ENCODE results near the gene GLRA3.
A peak's percentile ranks its signal among the peaks of the same experiment; 100 is the strongest.
"Not testable (repeated sequence)": the region's sequence is repeated elsewhere in the genome, so short reads cannot be mapped to it uniquely, and the experiment has no call there.

Gene GLRA3

GRCh38 chr4:174699654-174700053 is 129.4 kb downstream of the GLRA3 start:
- no peak for TF ChIP-seq CTCF (IDR thresholded peaks at IDR 0.05; ENCODE audit: low read depth, low read length)
- DNase-seq (ENCODE audit: extremely low read depth, low read depth) = no peak

GRCh38 chr4:174697896-174698295 is 131.2 kb downstream of the GLRA3 start:
- no peak for TF ChIP-seq CTCF (IDR thresholded peaks at IDR 0.05; ENCODE audit: low read depth, low read length)
- DNase-seq (ENCODE audit: extremely low read depth, low read depth) = no peak

GRCh38 chr4:174697202-174697601 is 131.8 kb downstream of the GLRA3 start:
- DNase-seq (ENCODE audit: extremely low read depth, low read depth) = peak; percentile 89
- TF ChIP-seq CTCF (IDR thresholded peaks at IDR 0.05; ENCODE audit: low read depth, low read length) = no peak

GRCh38 chr4:174696657-174697056 is 132.4 kb downstream of the GLRA3 start:
- no peak for DNase-seq (ENCODE audit: extremely low read depth, low read depth)
- no peak for TF ChIP-seq CTCF (IDR thresholded peaks at IDR 0.05; ENCODE audit: low read depth, low read length)

- DNase-seq (ENCODE audit: extremely low read depth, low read depth) = not testable (repeated sequence)
These were observed 137.2 kb downstream of the GLRA3 start for GRCh38 chr4:174691876-174692275.

- no peak for TF ChIP-seq CTCF (IDR thresholded peaks at IDR 0.05; ENCODE audit: low read depth, low read length)
- no peak for DNase-seq (ENCODE audit: extremely low read depth, low read depth)
These were observed 138.4 kb downstream of the GLRA3 start for GRCh38 chr4:174690665-174691064.

- no peak for TF ChIP-seq CTCF (IDR thresholded peaks at IDR 0.05; ENCODE audit: low read depth, low read length)
- no peak for DNase-seq (ENCODE audit: extremely low read depth, low read depth)
These were observed 139.4 kb downstream of the GLRA3 start for GRCh38 chr4:174689618-174690017.

- DNase-seq (ENCODE audit: extremely low read depth, low read depth) = no peak
- TF ChIP-seq CTCF (IDR thresholded peaks at IDR 0.05; ENCODE audit: low read depth, low read length) = no peak
These were observed 142.2 kb downstream of the GLRA3 start for GRCh38 chr4:174686826-174687225.
